ENCODE measurements around the gene LEMD3. TPM values are rescaled to one million over a fixed set of nuclear protein-coding genes. Genes with fewer than 3 reads are reported as not detected.

The LEMD3 gene
- total RNA-seq, 1 donor from 2014 or later, result 30.8 TPM

- Histone ChIP-seq H3K27me3 (ENCODE audit: control insufficient read depth in 3 of 3, insufficient read depth in 3 of 3, low read length in 3 of 3) (no peaks in the 10 kb centered on the region), H3K4me3 (ENCODE audit: low read length in 3 of 3) (no peak overlapping the region), H3K36me3 (ENCODE audit: control insufficient read depth in 3 of 3, insufficient read depth in 3 of 3, low read length in 3 of 3) (no peaks in the 10 kb centered on the region), H3K4me1 (ENCODE audit: control insufficient read depth in 3 of 3, insufficient read depth in 3 of 3, low read length in 3 of 3) (peaks cover 0 to 11% (median 3%) of the 10 kb centered on the region in 3 donors), H3K27ac (ENCODE audit: low read depth, low read length) (no peak overlapping the region), H3K9ac (ENCODE audit: low read depth in 1 of 3, low read length in 3 of 3) (no peak overlapping the region), H3K9me3 (ENCODE audit: control insufficient read depth in 3 of 3, low read length in 3 of 3) (no peaks in the 10 kb centered on the region)
Measured at GRCh38 chr12:65292241-65292640, 122.9 kb downstream of the LEMD3 start.

GRCh38 chr12:65293735-65294134 is 124.4 kb downstream of the LEMD3 start:
- Histone ChIP-seq H3K27ac (ENCODE audit: low read depth, low read length) (no peak overlapping the region), H3K36me3 (ENCODE audit: control insufficient read depth in 3 of 3, insufficient read depth in 3 of 3, low read length in 3 of 3) (no peaks in the 10 kb centered on the region), H3K9me3 (ENCODE audit: control insufficient read depth in 3 of 3, low read length in 3 of 3) (no peaks in the 10 kb centered on the region), H3K27me3 (ENCODE audit: control insufficient read depth in 3 of 3, insufficient read depth in 3 of 3, low read length in 3 of 3) (no peaks in the 10 kb centered on the region), H3K4me1 (ENCODE audit: control insufficient read depth in 3 of 3, insufficient read depth in 3 of 3, low read length in 3 of 3) (peaks cover 0 to 11% (median 3%) of the 10 kb centered on the region in 3 donors), H3K4me3 (ENCODE audit: low read length in 3 of 3) (no peak overlapping the region), H3K9ac (ENCODE audit: low read depth in 1 of 3, low read length in 3 of 3) (no peak overlapping the region)

- peaks cover 0 to 15% (median 7%) of the 10 kb centered on the region in 3 donors for H3K4me1 ChIP-seq (ENCODE audit: control insufficient read depth in 3 of 3, insufficient read depth in 3 of 3, low read length in 3 of 3)
- no peaks in the 10 kb centered on the region for H3K36me3 ChIP-seq (ENCODE audit: control insufficient read depth in 3 of 3, insufficient read depth in 3 of 3, low read length in 3 of 3)
- H3K27me3 ChIP-seq (ENCODE audit: control insufficient read depth in 3 of 3, insufficient read depth in 3 of 3, low read length in 3 of 3), result no peaks in the 10 kb centered on the region
- H3K9me3 ChIP-seq (ENCODE audit: control insufficient read depth in 3 of 3, low read length in 3 of 3), result no peaks in the 10 kb centered on the region
- no peak overlapping the region for H3K4me3 ChIP-seq (ENCODE audit: low read length in 3 of 3)
- no peak overlapping the region for H3K27ac ChIP-seq (ENCODE audit: low read depth, low read length)
- H3K9ac ChIP-seq (ENCODE audit: low read depth in 1 of 3, low read length in 3 of 3), result no peak overlapping the region
Measured at GRCh38 chr12:65294641-65295262, 125.4 kb downstream of the LEMD3 start.

- Histone ChIP-seq H3K9me3 (ENCODE audit: control insufficient read depth in 3 of 3, low read length in 3 of 3) (no peaks in the 10 kb centered on the region), H3K36me3 (ENCODE audit: control insufficient read depth in 3 of 3, insufficient read depth in 3 of 3, low read length in 3 of 3) (no peaks in the 10 kb centered on the region), H3K27me3 (ENCODE audit: control insufficient read depth in 3 of 3, insufficient read depth in 3 of 3, low read length in 3 of 3) (no peaks in the 10 kb centered on the region), H3K27ac (ENCODE audit: low read depth, low read length) (no peak overlapping the region), H3K4me3 (ENCODE audit: low read length in 3 of 3) (no peak overlapping the region), H3K9ac (ENCODE audit: low read depth in 1 of 3, low read length in 3 of 3) (no peak overlapping the region), H3K4me1 (ENCODE audit: control insufficient read depth in 3 of 3, insufficient read depth in 3 of 3, low read length in 3 of 3) (peaks cover 7 to 24% (median 14%) of the 10 kb centered on the region in 3 donors)
Measured at GRCh38 chr12:65296508-65297265, 127.3 kb downstream of the LEMD3 start.

Other genes with a start within 250 kb of the LEMD3 start
- gene WIF1, start 48.3 kb upstream of the LEMD3 start, total RNA-seq, result 1.0 TPM
- gene MSRB3, start 109.1 kb downstream of the LEMD3 start, total RNA-seq, result 34.4 TPM